Loucy (cell line): ENCODE results near the gene JAZF1.

Source experiments
- EZH2phosphoT487 ChIP-seq: fragments of 200-600 bp; IDR thresholded peaks from 2 replicates; pipeline ENCODE4 v1.6.1; 2018; ENCODE audit warnings: antibody characterized with exemption, mild to moderate bottlenecking, moderate library complexity, borderline replicate concordance
- TF ChIP-seq, protein P1 (sequence below): fragments of 200-600 bp; sonication (generic); conservative IDR thresholded peaks from 2 replicates; pipeline ENCODE4 v1.5.1; 2014; ENCODE audit warnings: mild to moderate bottlenecking, antibody characterized with exemption, low read length

DNA sequence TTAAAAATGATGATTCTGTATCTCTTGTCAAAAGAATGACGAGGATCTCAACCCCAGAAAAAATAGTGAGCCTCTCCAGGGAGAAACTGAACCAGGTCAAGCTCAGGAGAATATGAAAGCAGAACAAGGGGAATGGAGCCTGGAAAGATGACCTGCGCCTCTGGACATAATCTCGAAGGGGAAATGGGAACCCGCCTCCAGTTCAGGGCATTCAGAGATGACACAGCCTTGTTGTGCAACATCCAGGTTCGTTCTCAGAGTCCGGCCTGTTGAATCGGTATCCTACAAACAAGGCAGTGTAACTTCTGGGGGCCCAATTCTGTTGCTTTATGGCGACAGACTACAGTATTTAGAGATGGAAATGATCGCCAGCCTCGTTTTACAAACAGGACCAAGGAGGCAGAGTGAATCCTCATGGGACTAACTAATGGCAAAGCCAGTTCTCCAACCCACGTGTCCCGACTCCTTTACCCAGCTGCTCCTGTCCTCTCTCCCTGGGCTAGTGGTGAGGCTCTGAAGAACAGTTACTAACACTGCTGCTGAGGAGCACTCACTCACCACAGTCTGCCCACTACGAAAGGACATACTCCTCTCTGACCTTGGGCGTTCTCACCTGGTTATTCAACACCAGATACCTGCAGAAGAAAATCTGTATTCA lies 67.6 kb downstream of the JAZF1 start:
- TF ChIP-seq, protein P1, sequence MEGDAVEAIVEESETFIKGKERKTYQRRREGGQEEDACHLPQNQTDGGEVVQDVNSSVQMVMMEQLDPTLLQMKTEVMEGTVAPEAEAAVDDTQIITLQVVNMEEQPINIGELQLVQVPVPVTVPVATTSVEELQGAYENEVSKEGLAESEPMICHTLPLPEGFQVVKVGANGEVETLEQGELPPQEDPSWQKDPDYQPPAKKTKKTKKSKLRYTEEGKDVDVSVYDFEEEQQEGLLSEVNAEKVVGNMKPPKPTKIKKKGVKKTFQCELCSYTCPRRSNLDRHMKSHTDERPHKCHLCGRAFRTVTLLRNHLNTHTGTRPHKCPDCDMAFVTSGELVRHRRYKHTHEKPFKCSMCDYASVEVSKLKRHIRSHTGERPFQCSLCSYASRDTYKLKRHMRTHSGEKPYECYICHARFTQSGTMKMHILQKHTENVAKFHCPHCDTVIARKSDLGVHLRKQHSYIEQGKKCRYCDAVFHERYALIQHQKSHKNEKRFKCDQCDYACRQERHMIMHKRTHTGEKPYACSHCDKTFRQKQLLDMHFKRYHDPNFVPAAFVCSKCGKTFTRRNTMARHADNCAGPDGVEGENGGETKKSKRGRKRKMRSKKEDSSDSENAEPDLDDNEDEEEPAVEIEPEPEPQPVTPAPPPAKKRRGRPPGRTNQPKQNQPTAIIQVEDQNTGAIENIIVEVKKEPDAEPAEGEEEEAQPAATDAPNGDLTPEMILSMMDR = no peak
- TF ChIP-seq EZH2phosphoT487 = no peak
